Measurements from ENCODE around the gene NAGS. TPM values are rescaled to one million over a fixed set of nuclear protein-coding genes. Genes with fewer than 3 reads are reported as not detected.

Gene NAGS
- total and polyA plus RNA-seq, 2 donors from 2014 or later: 3.5 to 8.7 TPM

DNA sequence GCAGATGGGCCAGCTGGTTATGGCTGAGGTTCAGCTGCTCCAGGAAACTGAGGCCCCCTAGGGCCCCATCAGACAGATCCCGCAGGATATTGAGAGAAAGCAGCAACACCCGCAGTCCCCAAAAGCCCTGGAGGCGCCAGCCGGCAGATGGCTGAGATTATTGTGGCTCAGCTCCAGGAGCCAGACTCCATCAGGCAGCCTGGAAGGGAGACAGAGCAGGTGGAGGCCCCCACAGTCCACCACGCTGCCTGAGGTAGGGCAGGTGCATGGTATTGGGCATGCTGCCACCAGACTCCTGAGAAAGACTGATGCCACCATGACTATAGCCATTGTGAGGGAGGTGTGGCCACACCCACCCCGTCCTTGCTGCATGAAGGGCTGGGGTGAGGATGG lies 19.8 kb downstream of the NAGS start:
- no peak overlapping the region for H3K4me3 ChIP-seq (ENCODE audit: low read length in 3 of 3)
- H3K4me1 ChIP-seq (ENCODE audit: control insufficient read depth in 2 of 3, insufficient read depth in 2 of 3, low read depth in 1 of 3, low read length in 3 of 3): peaks cover 2 to 26% (median 25%) of the 10 kb centered on the region in 3 donors
- H3K27ac ChIP-seq (ENCODE audit: low read depth in 2 of 2, low read length in 2 of 2): peak overlapping the region; percentile 79 to 87
- peaks cover 0 to 5% (median 0%) of the 10 kb centered on the region in 3 donors for H3K36me3 ChIP-seq (ENCODE audit: control insufficient read depth in 2 of 3, insufficient read depth in 3 of 3, low read length in 3 of 3)
- H3K9me3 ChIP-seq (ENCODE audit: control insufficient read depth in 2 of 3, insufficient read depth in 1 of 3, low read length in 3 of 3): no peaks in the 10 kb centered on the region
- DNase-seq (no peak), FAIRE-seq (no peak)
- H3K27me3 ChIP-seq (ENCODE audit: control insufficient read depth, insufficient read depth, low read length): no peaks in the 10 kb centered on the region
- intact Hi-C loops (cut with DNase I): no loop called here
- peak overlapping the region in 1 of 3 donors; percentile 38 for H3K9ac ChIP-seq (ENCODE audit: low read length in 3 of 3)
- TF ChIP-seq, protein P1, sequence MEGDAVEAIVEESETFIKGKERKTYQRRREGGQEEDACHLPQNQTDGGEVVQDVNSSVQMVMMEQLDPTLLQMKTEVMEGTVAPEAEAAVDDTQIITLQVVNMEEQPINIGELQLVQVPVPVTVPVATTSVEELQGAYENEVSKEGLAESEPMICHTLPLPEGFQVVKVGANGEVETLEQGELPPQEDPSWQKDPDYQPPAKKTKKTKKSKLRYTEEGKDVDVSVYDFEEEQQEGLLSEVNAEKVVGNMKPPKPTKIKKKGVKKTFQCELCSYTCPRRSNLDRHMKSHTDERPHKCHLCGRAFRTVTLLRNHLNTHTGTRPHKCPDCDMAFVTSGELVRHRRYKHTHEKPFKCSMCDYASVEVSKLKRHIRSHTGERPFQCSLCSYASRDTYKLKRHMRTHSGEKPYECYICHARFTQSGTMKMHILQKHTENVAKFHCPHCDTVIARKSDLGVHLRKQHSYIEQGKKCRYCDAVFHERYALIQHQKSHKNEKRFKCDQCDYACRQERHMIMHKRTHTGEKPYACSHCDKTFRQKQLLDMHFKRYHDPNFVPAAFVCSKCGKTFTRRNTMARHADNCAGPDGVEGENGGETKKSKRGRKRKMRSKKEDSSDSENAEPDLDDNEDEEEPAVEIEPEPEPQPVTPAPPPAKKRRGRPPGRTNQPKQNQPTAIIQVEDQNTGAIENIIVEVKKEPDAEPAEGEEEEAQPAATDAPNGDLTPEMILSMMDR (IDR thresholded peaks at IDR 0.05; ENCODE audit: borderline replicate concordance, extremely low read depth, insufficient read depth): no peak

DNA sequence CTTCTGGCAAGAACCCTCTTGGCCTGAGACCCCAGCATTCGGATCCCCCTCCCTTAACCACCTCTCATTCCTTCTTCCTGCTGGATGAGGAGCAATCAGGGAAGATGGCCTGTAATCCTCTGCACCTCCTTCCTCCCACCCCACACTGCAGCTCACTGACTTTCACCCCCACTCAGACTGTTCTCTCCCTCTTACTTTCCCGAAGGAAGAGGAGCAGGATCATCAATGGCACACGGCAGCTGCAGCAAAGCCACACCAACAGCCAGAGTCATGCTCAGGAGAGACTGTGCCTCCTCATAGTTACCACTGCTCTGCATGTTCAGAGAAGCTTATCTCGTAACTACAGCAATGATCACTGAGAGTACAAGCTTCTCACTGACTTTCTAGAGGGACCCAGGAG lies 20.4 kb downstream of the NAGS start:
- DNase-seq: no peak
- FAIRE-seq: no peak
- Histone ChIP-seq H3K9me3 (ENCODE audit: control insufficient read depth in 2 of 3, insufficient read depth in 1 of 3, low read length in 3 of 3) (no peaks in the 10 kb centered on the region), H3K27me3 (ENCODE audit: control insufficient read depth, insufficient read depth, low read length) (no peaks in the 10 kb centered on the region), H3K36me3 (ENCODE audit: control insufficient read depth in 2 of 3, insufficient read depth in 3 of 3, low read length in 3 of 3) (peaks cover 0 to 5% (median 0%) of the 10 kb centered on the region in 3 donors), H3K27ac (ENCODE audit: low read depth in 2 of 2, low read length in 2 of 2) (peak overlapping the region in 1 of 2 donors; percentile 23), H3K9ac (ENCODE audit: low read length in 3 of 3) (no peak overlapping the region), H3K4me1 (ENCODE audit: control insufficient read depth in 2 of 3, insufficient read depth in 2 of 3, low read depth in 1 of 3, low read length in 3 of 3) (peaks cover 0 to 25% (median 24%) of the 10 kb centered on the region in 3 donors), H3K4me3 (ENCODE audit: low read length in 3 of 3) (no peak overlapping the region)
- intact Hi-C loops (cut with DNase I): no loop called here
- TF ChIP-seq, protein P1 (IDR thresholded peaks at IDR 0.05; ENCODE audit: borderline replicate concordance, extremely low read depth, insufficient read depth): no peak

DNA sequence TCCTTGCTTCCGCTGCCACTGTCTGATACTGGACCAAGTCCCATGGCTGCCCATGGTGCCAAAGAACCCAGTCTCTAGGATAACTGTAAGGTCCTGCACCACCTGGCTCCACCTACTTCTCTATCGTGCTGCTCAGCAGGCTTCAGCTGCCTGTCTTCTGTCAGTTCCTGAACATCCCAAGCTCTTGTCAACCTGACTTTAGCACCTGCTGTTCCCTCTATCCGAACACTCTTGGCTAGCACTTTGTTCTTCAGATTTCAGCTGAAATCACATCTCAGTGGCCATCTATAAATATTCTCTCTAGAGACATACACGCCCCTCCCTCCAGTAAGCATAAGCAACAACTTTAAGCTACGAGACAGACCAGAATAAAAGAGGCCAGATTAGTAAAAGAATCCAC lies 25.3 kb downstream of the NAGS start:
- Histone ChIP-seq H3K4me3 (ENCODE audit: low read length in 3 of 3) (no peak overlapping the region), H3K27me3 (ENCODE audit: control insufficient read depth, insufficient read depth, low read length) (no peaks in the 10 kb centered on the region), H3K27ac (ENCODE audit: low read depth in 2 of 2, low read length in 2 of 2) (no peak overlapping the region), H3K9ac (ENCODE audit: low read length in 3 of 3) (no peak overlapping the region), H3K4me1 (ENCODE audit: control insufficient read depth in 2 of 3, insufficient read depth in 2 of 3, low read depth in 1 of 3, low read length in 3 of 3) (peaks cover 0 to 17% (median 17%) of the 10 kb centered on the region in 3 donors), H3K36me3 (ENCODE audit: control insufficient read depth in 2 of 3, insufficient read depth in 3 of 3, low read length in 3 of 3) (peaks cover 0 to 12% (median 9%) of the 10 kb centered on the region in 3 donors), H3K9me3 (ENCODE audit: control insufficient read depth in 2 of 3, insufficient read depth in 1 of 3, low read length in 3 of 3) (no peaks in the 10 kb centered on the region)
- TF ChIP-seq, protein P1 (IDR thresholded peaks at IDR 0.05; ENCODE audit: borderline replicate concordance, extremely low read depth, insufficient read depth): no peak
- DNase-seq (no peak), FAIRE-seq (no peak)
- intact Hi-C loops (cut with DNase I): no loop called here

DNA sequence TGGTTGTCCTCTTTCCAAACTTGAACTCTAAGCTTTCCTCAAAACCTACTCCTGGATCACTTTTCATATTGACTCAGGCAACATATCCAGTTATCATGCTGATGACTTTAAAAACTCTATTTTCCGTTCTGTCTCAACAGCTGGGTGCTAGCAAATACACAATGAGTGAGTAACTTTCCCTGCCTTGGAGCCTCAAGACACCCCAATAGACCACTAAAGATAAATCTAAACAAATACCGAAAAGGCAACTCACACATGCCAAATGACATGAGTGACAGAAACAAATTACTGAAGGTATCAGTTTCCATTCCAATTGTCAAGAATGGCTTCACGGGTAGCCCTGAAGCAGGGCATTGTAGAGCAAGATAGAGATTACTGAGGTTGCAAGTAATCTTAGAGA lies 26.1 kb downstream of the NAGS start:
- FAIRE-seq (no peak), DNase-seq (no peak)
- no peak overlapping the region for H3K4me3 ChIP-seq (ENCODE audit: low read length in 3 of 3)
- H3K27me3 ChIP-seq (ENCODE audit: control insufficient read depth, insufficient read depth, low read length): no peaks in the 10 kb centered on the region
- intact Hi-C loops (cut with DNase I): no loop called here
- TF ChIP-seq, protein P1 (IDR thresholded peaks at IDR 0.05; ENCODE audit: borderline replicate concordance, extremely low read depth, insufficient read depth): no peak
- no peaks in the 10 kb centered on the region for H3K9me3 ChIP-seq (ENCODE audit: control insufficient read depth in 2 of 3, insufficient read depth in 1 of 3, low read length in 3 of 3)
- H3K36me3 ChIP-seq (ENCODE audit: control insufficient read depth in 2 of 3, insufficient read depth in 3 of 3, low read length in 3 of 3): peaks cover 0 to 12% (median 9%) of the 10 kb centered on the region in 3 donors
- no peak overlapping the region for H3K9ac ChIP-seq (ENCODE audit: low read length in 3 of 3)
- H3K4me1 ChIP-seq (ENCODE audit: control insufficient read depth in 2 of 3, insufficient read depth in 2 of 3, low read depth in 1 of 3, low read length in 3 of 3): peaks cover 0 to 13% (median 11%) of the 10 kb centered on the region in 3 donors
- no peak overlapping the region for H3K27ac ChIP-seq (ENCODE audit: low read depth in 2 of 2, low read length in 2 of 2)

Data from kidney (tissue), 14 donors.